Astrocyte (in vitro differentiated cells and primary cell): ENCODE results near the gene ZNF593. TPM values are rescaled to one million over a fixed set of nuclear protein-coding genes. Genes with fewer than 3 reads are reported as not detected.

ENCODE experiments used
- DNase-seq: peaks from one replicate; pipeline ENCODE4 v3.0.0-alpha.2; 2010; ENCODE audit warnings: low read depth
- FAIRE-seq: peaks from 2 replicates; lab custom pipeline; 2011; peaks lifted over from hg19 to GRCh38; lab: Jason Lieb, UNC
- H2AFZ ChIP-seq: 2 replicates; pipeline ENCODE4 v1.6.0; 2012; ENCODE audit warnings: low read depth, low read length, inconsistent platforms
- H3K27ac ChIP-seq: 2 replicates; pipeline ENCODE4 v1.5.1; 2011; ENCODE audit warnings: low read depth, low read length, inconsistent platforms
- H3K27me3 ChIP-seq: 2 replicates; pipeline ENCODE4 v1.6.0; 2011; ENCODE audit warnings: low read length, inconsistent platforms; ENCODE audit not compliant: insufficient read depth
- H3K36me3 ChIP-seq: 2 replicates; pipeline ENCODE4 v1.5.1; 2011; ENCODE audit warnings: low read length, inconsistent platforms; ENCODE audit not compliant: insufficient read depth
- H3K4me1 ChIP-seq: 2 replicates; pipeline ENCODE4 v1.5.1; 2011; ENCODE audit warnings: low read length, inconsistent platforms; ENCODE audit not compliant: insufficient read depth
- H3K4me2 ChIP-seq: 2 replicates; pipeline ENCODE4 v1.6.0; 2012; ENCODE audit warnings: low read length, inconsistent platforms
- H3K4me3 ChIP-seq: 2 replicates; pipeline ENCODE4 v1.5.1; 2011; ENCODE audit warnings: low read depth, mild to moderate bottlenecking, low read length, inconsistent platforms; ENCODE audit not compliant: insufficient read depth
- H3K79me2 ChIP-seq: 2 replicates; pipeline ENCODE4 v1.6.0; 2012; ENCODE audit warnings: mild to moderate bottlenecking, low read length, inconsistent platforms; ENCODE audit not compliant: insufficient read depth
- H3K9ac ChIP-seq: 2 replicates; pipeline ENCODE4 v1.6.0; 2012; ENCODE audit warnings: mild to moderate bottlenecking, low read length, inconsistent platforms
- H3K9me3 ChIP-seq: 2 replicates; pipeline ENCODE4 v1.5.1; 2012; ENCODE audit warnings: low read depth, mild to moderate bottlenecking, low read length, inconsistent platforms; ENCODE audit not compliant: insufficient read depth
- H4K20me1 ChIP-seq: 2 replicates; pipeline ENCODE4 v1.6.0; 2012; ENCODE audit warnings: low read length, inconsistent platforms; ENCODE audit not compliant: insufficient read depth
- H3K27ac Mint-ChIP-seq: one replicate; pipeline ENCODE4 v1.8.0; 2021; ENCODE audit warnings: mild to moderate bottlenecking, mixed read lengths; ENCODE audit not compliant: unreplicated experiment
- H3K27me3 Mint-ChIP-seq: one replicate; pipeline ENCODE4 v1.8.0; 2021; ENCODE audit warnings: low read depth, mixed read lengths; ENCODE audit not compliant: unreplicated experiment
- H3K36me3 Mint-ChIP-seq: one replicate; pipeline ENCODE4 v1.8.0; 2021; ENCODE audit warnings: low read depth, mixed read lengths; ENCODE audit not compliant: unreplicated experiment
- H3K4me1 Mint-ChIP-seq: one replicate; pipeline ENCODE4 v1.8.0; 2021; ENCODE audit warnings: low read depth, mixed read lengths; ENCODE audit not compliant: unreplicated experiment
- H3K4me3 Mint-ChIP-seq: one replicate; pipeline ENCODE4 v1.8.0; 2021; ENCODE audit warnings: mild to moderate bottlenecking, moderate library complexity, mixed read lengths; ENCODE audit not compliant: unreplicated experiment
- H3K9me3 Mint-ChIP-seq: one replicate; pipeline ENCODE4 v1.8.0; 2021; ENCODE audit warnings: mild to moderate bottlenecking, mixed read lengths; ENCODE audit not compliant: unreplicated experiment
- CTCF ChIP-seq: IDR thresholded peaks from 2 replicates; pipeline ENCODE4 v1.5.1; 2011; ENCODE audit warnings: low read depth, mild to moderate bottlenecking, inconsistent platforms, low read length, moderate library complexity; ENCODE audit not compliant: insufficient read depth
- EZH2 ChIP-seq: IDR thresholded peaks from 2 replicates; pipeline ENCODE4 v1.6.1; 2012; ENCODE audit warnings: mild to moderate bottlenecking, low read length, inconsistent platforms; ENCODE audit not compliant: insufficient read depth
- total RNA-seq: library from RNA; stranded (reverse); gene quantifications from 2 replicates; pipeline ENCODE4 v1.2.1, GENCODE V29; 2021

Gene ZNF593
- total RNA-seq, 1 donor from 2014 or later, result 34.4 TPM

- Histone ChIP-seq H3K9ac (no peak overlapping the region), H3K27ac (no peak overlapping the region), H3K9me3 (no peaks in the 10 kb centered on the region), H2AFZ (no peak overlapping the region), H3K4me1 (peaks cover 13% of the 10 kb centered on the region), H3K4me2 (no peak overlapping the region), H3K4me3 (no peak overlapping the region), H3K27me3 (peaks cover 7% of the 10 kb centered on the region), H4K20me1 (no peaks in the 10 kb centered on the region), H3K36me3 (no peaks in the 10 kb centered on the region), H3K79me2 (no peaks in the 10 kb centered on the region)
- H3K27ac Mint-ChIP-seq, result peak overlapping the region; percentile 19
- TF ChIP-seq EZH2, result no peak
- TF ChIP-seq CTCF, result no peak
- H3K4me3 Mint-ChIP-seq, result peak overlapping the region; percentile 62
- H3K4me1 Mint-ChIP-seq, result peaks cover 27% of the 10 kb centered on the region
- FAIRE-seq (no peak), DNase-seq (no peak)
- H3K27me3 Mint-ChIP-seq, result peaks cover 38% of the 10 kb centered on the region
- H3K36me3 Mint-ChIP-seq, result no peaks in the 10 kb centered on the region
- no peaks in the 10 kb centered on the region for H3K9me3 Mint-ChIP-seq
Measured at GRCh38 chr1:26155370-26156284, 14.1 kb upstream of the ZNF593 start.

GRCh38 chr1:26156285-26157038 is 13.2 kb upstream of the ZNF593 start:
- Mint-ChIP-seq H3K36me3 (no peaks in the 10 kb centered on the region), H3K27ac (peak overlapping the region; percentile 26), H3K9me3 (no peaks in the 10 kb centered on the region), H3K27me3 (peaks cover 34% of the 10 kb centered on the region), H3K4me3 (no peak overlapping the region), H3K4me1 (peaks cover 27% of the 10 kb centered on the region)
- TF ChIP-seq EZH2 (no peak), CTCF (no peak)
- H2AFZ ChIP-seq, result no peak overlapping the region
- H4K20me1 ChIP-seq, result no peaks in the 10 kb centered on the region
- peak overlapping the region; percentile 62 for H3K4me2 ChIP-seq
- no peak overlapping the region for H3K9ac ChIP-seq
- peaks cover 4% of the 10 kb centered on the region for H3K27me3 ChIP-seq
- no peaks in the 10 kb centered on the region for H3K36me3 ChIP-seq
- no peaks in the 10 kb centered on the region for H3K9me3 ChIP-seq
- H3K4me1 ChIP-seq, result peaks cover 18% of the 10 kb centered on the region
- no peak overlapping the region for H3K4me3 ChIP-seq
- FAIRE-seq, result no peak
- no peak overlapping the region for H3K27ac ChIP-seq
- H3K79me2 ChIP-seq, result no peaks in the 10 kb centered on the region
- DNase-seq, result no peak
